OCI-LY1 (cell line): Measurements from ENCODE around the gene BYSL.

Experiments
- H2AFZ ChIP-seq: fragments of 200-600 bp; sonication (generic), shearing (Covaris generic); 2 replicates; pipeline ENCODE4 v1.6.0; 2014; ENCODE audit warnings: antibody characterized with exemption, mild to moderate bottlenecking, low read length
- H3F3A ChIP-seq: fragments of 200-600 bp; sonication (generic), shearing (Covaris generic); 2 replicates; pipeline ENCODE4 v1.6.0; 2014; ENCODE audit warnings: mild to moderate bottlenecking, antibody characterized with exemption, low read length, moderate library complexity; ENCODE audit not compliant: insufficient read depth
- H3K27ac ChIP-seq: fragments of 200-600 bp; sonication (generic); 2 replicates; pipeline ENCODE4 v1.5.1; 2014; ENCODE audit warnings: low read length, mixed run types, mild to moderate bottlenecking, low read depth; ENCODE audit not compliant: poor library complexity, severe bottlenecking
- H3K27me3 ChIP-seq: fragments of 200-600 bp; sonication (generic); 2 replicates; pipeline ENCODE4 v1.6.0; 2014; ENCODE audit warnings: antibody characterized with exemption, mild to moderate bottlenecking, low read length, moderate library complexity; ENCODE audit not compliant: insufficient read depth
- H3K36me3 ChIP-seq: fragments of 200-600 bp; sonication (generic); 2 replicates; pipeline ENCODE4 v1.6.1; 2014; ENCODE audit warnings: mild to moderate bottlenecking, antibody characterized with exemption, low read length, moderate library complexity, mixed read lengths; ENCODE audit not compliant: insufficient read depth
- H3K4me1 ChIP-seq: fragments of 200-600 bp; sonication (generic); 2 replicates; pipeline ENCODE4 v1.5.1; 2014; ENCODE audit warnings: mild to moderate bottlenecking, low read length, moderate library complexity; ENCODE audit not compliant: insufficient read depth, severe bottlenecking
- H3K4me2 ChIP-seq: fragments of 200-600 bp; sonication (generic), shearing (Covaris generic); 2 replicates; pipeline ENCODE4 v1.6.1; 2014; ENCODE audit warnings: low read length
- H3K4me3 ChIP-seq: fragments of 200-600 bp; sonication (generic); 2 replicates; pipeline ENCODE4 v1.5.1; 2014; ENCODE audit warnings: low read length, low read depth, mild to moderate bottlenecking, mixed read lengths; ENCODE audit not compliant: poor library complexity, severe bottlenecking
- H3K79me2 ChIP-seq: fragments of 200-600 bp; shearing (Covaris generic); 2 replicates; pipeline ENCODE4 v1.6.1; 2016; ENCODE audit warnings: mixed run types, low read length, mixed read lengths; ENCODE audit not compliant: insufficient read depth
- H3K9ac ChIP-seq: fragments of 200-600 bp; sonication (generic), shearing (Covaris generic); 2 replicates; pipeline ENCODE4 v1.6.1; 2014; ENCODE audit warnings: mild to moderate bottlenecking, low read length, mixed read lengths
- H3K9me2 ChIP-seq: fragments of 200-600 bp; sonication (generic), shearing (Covaris generic); 2 replicates; pipeline ENCODE4 v1.6.1; 2014; ENCODE audit warnings: low read depth, mild to moderate bottlenecking, low read length, mixed read lengths
- H3K9me3 ChIP-seq: fragments of 200-600 bp; shearing (Covaris generic); 2 replicates; pipeline ENCODE4 v1.6.1; 2014; ENCODE audit warnings: low read length, mixed read lengths
- H4K20me1 ChIP-seq: fragments of 200-600 bp; sonication (generic), shearing (Covaris generic); 2 replicates; pipeline ENCODE4 v1.6.0; 2016; ENCODE audit warnings: mild to moderate bottlenecking, low read length; ENCODE audit not compliant: insufficient read depth
- CTCF ChIP-seq: fragments of 200-600 bp; sonication (generic), shearing (Covaris generic); IDR thresholded peaks from 2 replicates; pipeline ENCODE4 v1.5.1; 2017; ENCODE audit warnings: mild to moderate bottlenecking, antibody characterized with exemption, low read length, moderate library complexity, mixed read lengths
- EZH2 ChIP-seq: fragments of 200-600 bp; sonication (generic), shearing (Covaris generic); IDR thresholded peaks from 2 replicates; pipeline ENCODE4 v1.8.0; 2017; ENCODE audit warnings: borderline replicate concordance, mixed run types, mild to moderate bottlenecking, antibody characterized with exemption, low read length, moderate library complexity, mixed read lengths

BYSL gene, protein sequence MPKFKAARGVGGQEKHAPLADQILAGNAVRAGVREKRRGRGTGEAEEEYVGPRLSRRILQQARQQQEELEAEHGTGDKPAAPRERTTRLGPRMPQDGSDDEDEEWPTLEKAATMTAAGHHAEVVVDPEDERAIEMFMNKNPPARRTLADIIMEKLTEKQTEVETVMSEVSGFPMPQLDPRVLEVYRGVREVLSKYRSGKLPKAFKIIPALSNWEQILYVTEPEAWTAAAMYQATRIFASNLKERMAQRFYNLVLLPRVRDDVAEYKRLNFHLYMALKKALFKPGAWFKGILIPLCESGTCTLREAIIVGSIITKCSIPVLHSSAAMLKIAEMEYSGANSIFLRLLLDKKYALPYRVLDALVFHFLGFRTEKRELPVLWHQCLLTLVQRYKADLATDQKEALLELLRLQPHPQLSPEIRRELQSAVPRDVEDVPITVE

GRCh38 chr6:41920921-41921711 is at the start of gene BYSL, which contains the start of gene MED20:
TSS of gene BYSL (plus strand) at chr6:41921499. CDS start at chr6:41921563, 64 bp downstream.
TSS of gene MED20 (minus strand) at chr6:41921139. CDS start at chr6:41921018, 121 bp downstream.
- H3K4me1 ChIP-seq, result peaks cover 30% of the 10 kb centered on the region
- TF ChIP-seq CTCF, result peak; percentile 93
- no peak for TF ChIP-seq EZH2
- H3K79me2 ChIP-seq, result peaks cover 56% of the 10 kb centered on the region
- H3K4me3 ChIP-seq, result peak within 1 kb of the TSS; percentile 86
- H2AFZ ChIP-seq, result 0 out of 2 replicates have a peak within 1 kb of the TSS, but pooled peaks have one; percentile 29
- peaks cover 28% of the 10 kb centered on the region for H3K36me3 ChIP-seq
- no peaks in the 10 kb centered on the region for H3K9me3 ChIP-seq
- no peaks in the 10 kb centered on the region for H3F3A ChIP-seq
- peak within 1 kb of the TSS; percentile 86 for H3K9ac ChIP-seq
- no peaks in the 10 kb centered on the region for H3K9me2 ChIP-seq
- H3K4me2 ChIP-seq, result peak within 1 kb of the TSS; percentile 100
- H3K27ac ChIP-seq, result peak within 1 kb of the TSS; percentile 79
- no peaks in the 10 kb centered on the region for H4K20me1 ChIP-seq
- no peaks in the 10 kb centered on the region for H3K27me3 ChIP-seq

DNA sequence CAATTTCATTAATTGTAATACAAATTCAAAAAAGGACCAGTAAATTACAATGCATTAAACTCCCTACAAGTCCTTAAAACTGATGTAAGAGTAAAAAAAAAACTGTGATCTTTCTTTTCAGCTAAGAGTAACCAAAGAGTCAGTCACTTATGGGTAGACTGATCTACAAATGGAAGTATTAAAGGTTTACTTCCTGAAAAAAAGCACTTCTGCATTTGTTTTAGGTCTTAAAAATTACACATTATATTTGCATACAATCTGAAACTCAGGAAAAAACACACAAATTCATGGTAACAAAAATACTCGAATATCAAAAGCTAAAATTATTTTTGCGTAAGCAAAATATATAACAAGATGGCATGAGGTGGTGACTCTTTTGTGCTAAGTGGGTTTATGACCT is 49.6 kb upstream of the BYSL start:
- no peak overlapping the region for H2AFZ ChIP-seq
- no peak overlapping the region for H3K4me3 ChIP-seq
- H3K4me2 ChIP-seq, result no peak overlapping the region
- no peaks in the 10 kb centered on the region for H3K27me3 ChIP-seq
- H3K36me3 ChIP-seq, result peaks cover 40% of the 10 kb centered on the region
- no peaks in the 10 kb centered on the region for H3K9me3 ChIP-seq
- peaks cover 8% of the 10 kb centered on the region for H3K4me1 ChIP-seq
- TF ChIP-seq CTCF, result no peak
- TF ChIP-seq EZH2, result no peak
- H3K79me2 ChIP-seq, result no peaks in the 10 kb centered on the region
- H3K9ac ChIP-seq, result no peak overlapping the region
- H4K20me1 ChIP-seq, result no peaks in the 10 kb centered on the region
- no peak overlapping the region for H3K27ac ChIP-seq
- H3K9me2 ChIP-seq, result no peaks in the 10 kb centered on the region
- H3F3A ChIP-seq, result no peaks in the 10 kb centered on the region

DNA sequence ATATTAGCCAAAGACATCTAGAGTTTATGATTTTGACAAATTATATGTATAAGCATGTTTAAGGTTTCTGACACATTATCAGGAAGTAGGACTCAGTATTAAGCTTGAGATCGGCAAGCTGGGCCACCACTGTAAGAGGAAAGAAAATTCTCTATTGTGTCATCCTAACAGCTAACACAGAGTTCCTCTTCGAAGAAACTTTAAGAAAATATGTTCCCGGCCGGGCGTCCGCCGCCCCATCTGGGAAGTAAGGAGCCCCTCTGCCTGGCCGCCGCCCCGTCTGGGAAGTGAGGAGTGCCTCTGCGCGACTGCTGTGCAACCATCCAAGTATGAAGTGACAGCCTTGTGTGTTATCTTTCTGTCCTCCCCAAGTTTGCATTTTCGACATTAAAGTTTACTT is 49.2 kb upstream of the BYSL start:
- H3K9me3 ChIP-seq, result no peaks in the 10 kb centered on the region
- TF ChIP-seq EZH2, result no peak
- TF ChIP-seq CTCF, result no peak
- H3K4me2 ChIP-seq, result no peak overlapping the region

More for the DNA sequence above, 49.2 kb upstream of the BYSL start:
- Histone ChIP-seq H3K4me3 (no peak overlapping the region), H3K9me2 (no peaks in the 10 kb centered on the region), H3K9ac (no peak overlapping the region), H3K79me2 (no peaks in the 10 kb centered on the region), H4K20me1 (no peaks in the 10 kb centered on the region), H3K4me1 (peaks cover 8% of the 10 kb centered on the region), H3K27me3 (no peaks in the 10 kb centered on the region), H3F3A (no peaks in the 10 kb centered on the region), H3K27ac (no peak overlapping the region), H2AFZ (no peak overlapping the region), H3K36me3 (peaks cover 40% of the 10 kb centered on the region)
